ENCODE measurements around the gene MMP25.

MMP25 gene

GRCh38 chr16:3027489-3027795, 18.9 kb upstream of the MMP25 start:
- TF ChIP-seq CTCF (IDR thresholded peaks at IDR 0.05; ENCODE audit: extremely low read depth, missing control alignments), result no peak

DNA sequence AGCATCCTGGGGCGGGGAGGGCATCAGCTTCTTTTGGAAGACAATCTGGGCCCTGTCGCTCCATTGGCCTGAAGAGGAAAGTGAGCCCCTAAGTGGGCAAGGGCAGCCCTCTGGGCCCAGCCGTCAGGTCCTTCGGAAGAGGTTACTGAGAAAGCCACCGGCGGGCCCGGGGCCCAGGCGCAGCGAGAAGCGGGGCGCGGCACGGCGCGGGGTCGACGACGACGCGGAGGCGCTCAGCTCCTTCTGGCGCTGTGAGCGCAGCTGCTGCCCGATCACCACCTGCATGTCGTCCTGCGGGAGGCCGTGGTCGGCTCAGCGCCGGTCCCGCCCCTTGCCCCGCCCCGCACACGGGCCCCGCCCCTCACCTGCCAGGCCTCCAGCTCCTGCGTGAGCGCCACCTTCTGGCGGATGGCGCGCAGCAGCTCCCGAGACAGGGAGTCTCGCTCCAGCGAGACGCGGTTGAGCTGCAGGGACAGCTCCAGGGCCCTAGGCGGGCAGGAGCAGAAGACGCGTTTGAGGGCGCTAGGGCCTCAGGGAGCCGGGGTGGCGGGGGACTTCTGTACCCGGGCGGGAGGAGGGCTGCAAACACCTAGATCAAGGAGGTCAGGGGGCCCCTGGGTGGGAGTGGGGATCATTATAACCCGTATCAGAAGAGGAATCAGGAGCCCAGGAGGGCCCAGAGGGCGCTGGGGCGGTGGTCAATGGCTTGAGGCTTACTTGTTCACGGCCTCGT, 18.2 kb upstream of the MMP25 start:
- DNase-seq (ENCODE audit: low spot score), result peak; percentile 96
- peak; percentile 95 for TF ChIP-seq CTCF (IDR thresholded peaks at IDR 0.05; ENCODE audit: extremely low read depth, missing control alignments)

More at GRCh38 chr16:3027489-3027795, 18.9 kb upstream of the MMP25 start:
- DNase-seq (ENCODE audit: low spot score), result no peak

GRCh38 chr16:3028716-3029319, 17.5 kb upstream of the MMP25 start:
- DNase-seq (ENCODE audit: low spot score), result no peak

DNA sequence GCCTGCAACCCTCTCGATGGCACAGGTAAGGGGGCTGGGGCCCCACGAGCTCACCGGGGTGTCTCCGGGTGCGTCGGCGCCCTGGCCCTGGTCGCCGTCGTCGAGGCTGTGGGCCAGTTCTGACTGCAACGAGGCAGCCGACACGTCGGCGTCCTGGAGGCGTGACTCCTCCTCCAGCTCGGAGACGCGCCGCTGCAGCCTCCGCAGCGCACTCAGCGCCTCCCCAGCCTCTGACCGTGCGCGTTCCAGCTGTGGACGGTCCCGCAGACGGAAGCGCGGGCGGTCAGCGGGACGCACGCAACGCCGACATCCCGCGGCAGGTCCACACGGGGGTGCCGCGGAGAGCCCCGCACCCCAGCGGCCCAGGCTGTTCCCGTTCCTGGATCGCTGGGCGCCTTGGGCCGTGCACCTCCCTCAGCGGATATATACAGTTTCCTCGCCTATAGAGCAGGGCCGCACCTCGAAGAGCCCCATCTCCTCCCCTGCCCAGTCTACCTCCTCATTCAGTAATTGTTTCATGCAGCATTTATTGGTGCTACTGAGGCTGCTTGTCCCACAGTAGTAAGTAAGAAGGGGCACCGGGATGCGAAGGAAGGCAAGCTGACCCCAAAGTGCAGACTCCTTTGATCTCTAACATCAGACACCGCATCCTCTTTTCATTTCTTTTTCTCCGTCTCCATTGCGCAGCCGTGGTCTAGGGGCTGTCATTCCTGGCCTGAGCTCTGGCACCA, 16.7 kb upstream of the MMP25 start:
- no peak for TF ChIP-seq CTCF (IDR thresholded peaks at IDR 0.05; ENCODE audit: extremely low read depth, missing control alignments)
- DNase-seq (ENCODE audit: low spot score), result peak; percentile 74

More at GRCh38 chr16:3028716-3029319, 17.5 kb upstream of the MMP25 start:
- no peak for TF ChIP-seq CTCF (IDR thresholded peaks at IDR 0.05; ENCODE audit: extremely low read depth, missing control alignments)

GRCh38 chr16:3030222-3031212, 15.8 kb upstream of the MMP25 start:
- no peak for TF ChIP-seq CTCF (IDR thresholded peaks at IDR 0.05; ENCODE audit: extremely low read depth, missing control alignments)
- DNase-seq (ENCODE audit: low spot score), result no peak

- DNase-seq (ENCODE audit: low spot score), result peak; percentile 74
- TF ChIP-seq CTCF (IDR thresholded peaks at IDR 0.05; ENCODE audit: extremely low read depth, missing control alignments), result no peak
Measured at GRCh38 chr16:3032624-3033023, 13.7 kb upstream of the MMP25 start.

All from GM20000 (cell line).